HCT116 (cell line): ENCODE measurements around the gene AIF1L. TPM values are rescaled to one million over a fixed set of nuclear protein-coding genes. Genes with fewer than 3 reads are reported as not detected.
A peak's percentile ranks its signal among the peaks of the same experiment; 100 is the strongest.

ENCODE experiments used
- ATAC-seq: fragments of 200-7000 bp; cut with Tn5 transposase; 2 replicates; pipeline ENCODE4 v1.9.1; 2020; ENCODE audit warnings: mild to moderate bottlenecking, moderate library complexity
- BruUV-seq: library from RNA; stranded (reverse); fragments of 400-500 nt; replicated peaks from 2 replicates; lab custom pipeline; 2021; lab: Mats Ljungman, UMichigan
- CTCF ChIA-PET: fragments of 300-600 bp; sonication (Branson Sonifier 250); formaldehyde crosslinking; loops from one replicate; lab custom pipeline; 2021; ENCODE audit warnings: antibody characterized with exemption; lab: Charles Lee
- POLR2A ChIA-PET: fragments of 300-600, 350-600 bp; sonication (Branson Sonifier 250); formaldehyde crosslinking; loops from one replicate; lab custom pipeline; 2021; ENCODE audit warnings: antibody characterized with exemption; lab: Charles Lee
- RAD21 ChIA-PET, 2 experiments: fragments of 300-600 bp; sonication (Branson Sonifier 250); formaldehyde crosslinking; loops; one replicate each; lab custom pipeline; 2023; ENCODE audit warnings: low total read pairs in 2 of 2; ENCODE audit not compliant: uncharacterized antibody in 2 of 2, unreplicated experiment in 2 of 2, low non-redundant PET in 1 of 2; lab: Charles Lee
- DNase-seq: peaks from one replicate; pipeline ENCODE4 v3.0.0-alpha.2; 2010; ENCODE audit warnings: low read depth, low spot score
- H2AFZ ChIP-seq: fragments of 200-600 bp; shearing (Covaris generic), sonication (generic); 2 replicates; pipeline ENCODE4 v1.6.1; 2017; ENCODE audit warnings: low read depth, mixed run types, mixed read lengths, antibody characterized with exemption, low read length; ENCODE audit not compliant: poor library complexity, severe bottlenecking
- H3K27ac ChIP-seq: 2 replicates; pipeline ENCODE4 v1.5.1; 2012; ENCODE audit warnings: low read depth, low read length
- H3K27me3 ChIP-seq: fragments of 200-600 bp; sonication (generic); 2 replicates; pipeline ENCODE4 v1.6.1; 2016; ENCODE audit warnings: mixed run types, low read length, mixed read lengths; ENCODE audit not compliant: insufficient read depth
- H3K36me3 ChIP-seq, 2 experiments: fragments of 200-500 bp in 1 of 2; fragments of 200-600 bp in 1 of 2; sonication (Bioruptor generic) in 1 of 2; sonication (generic) in 1 of 2; 2 replicates each; pipeline versions ENCODE4 v1.5.1 to v1.6.1; 2014 to 2016; ENCODE audit warnings: low read length in 2 of 2, inconsistent platforms in 1 of 2, mixed read lengths in 1 of 2, mixed run types in 1 of 2; ENCODE audit not compliant: insufficient read depth in 2 of 2, control insufficient read depth in 1 of 2
- H3K4me1 ChIP-seq, 2 experiments: fragments of 200-600 bp in 1 of 2; sonication (generic) in 1 of 2; 2 replicates each; pipeline versions ENCODE4 v1.5.1 to v1.6.1; 2012 to 2017; ENCODE audit warnings: low read length in 2 of 2, inconsistent platforms in 1 of 2, mild to moderate bottlenecking in 1 of 2, mixed read lengths in 1 of 2, mixed run types in 1 of 2, moderate library complexity in 1 of 2; ENCODE audit not compliant: insufficient read depth in 2 of 2, control insufficient read depth in 1 of 2
- H3K4me2 ChIP-seq: fragments of 200-600 bp; sonication (generic); 2 replicates; pipeline ENCODE4 v1.6.1; 2017; ENCODE audit warnings: mixed run types, low read length, mixed read lengths
- H3K4me3 ChIP-seq, 2 experiments: fragments of 200-600 bp in 1 of 2; sonication (generic) in 1 of 2; replicated peaks in 1 of 2; 2 replicates each; pipeline ENCODE4 v1.5.1; 2011 to 2016; ENCODE audit warnings: low read length in 2 of 2, control low read depth in 1 of 2, low read depth in 1 of 2, mild to moderate bottlenecking in 1 of 2, mixed read lengths in 1 of 2, mixed run types in 1 of 2
- H3K79me2 ChIP-seq: fragments of 200-600 bp; sonication (generic); 2 replicates; pipeline ENCODE4 v1.6.1; 2017; ENCODE audit warnings: mild to moderate bottlenecking, mixed run types, low read length, moderate library complexity, mixed read lengths; ENCODE audit not compliant: insufficient read depth
- H3K9ac ChIP-seq: fragments of 200-600 bp; sonication (generic); 2 replicates; pipeline ENCODE4 v1.6.1; 2016; ENCODE audit warnings: low read length, mixed read lengths
- H3K9me2 ChIP-seq: fragments of 200-600 bp; sonication (generic), shearing (Covaris generic); 2 replicates; pipeline ENCODE4 v1.6.1; 2017; ENCODE audit warnings: mixed run types, mild to moderate bottlenecking, moderate library complexity; ENCODE audit not compliant: insufficient read depth
- H3K9me3 ChIP-seq, 2 experiments: fragments of 200-500 bp in 1 of 2; fragments of 200-600 bp in 1 of 2; sonication (Bioruptor generic) in 1 of 2; sonication (generic) in 1 of 2; 2 replicates each; pipeline ENCODE4 v1.6.1; 2014 to 2017; ENCODE audit warnings: low read length in 2 of 2, mixed read lengths in 2 of 2, inconsistent platforms in 1 of 2, low read depth in 1 of 2, mild to moderate bottlenecking in 1 of 2, mixed run types in 1 of 2, moderate library complexity in 1 of 2; ENCODE audit not compliant: control insufficient read depth in 1 of 2, insufficient read depth in 1 of 2
- H4K20me1 ChIP-seq: fragments of 200-600 bp; sonication (generic), shearing (Covaris generic); 2 replicates; pipeline ENCODE4 v1.6.1; 2017; ENCODE audit warnings: mixed run types, mild to moderate bottlenecking, moderate library complexity; ENCODE audit not compliant: insufficient read depth
- EGR1 ChIP-seq: IDR thresholded peaks from 2 replicates; pipeline ENCODE4 v1.6.1; 2012; ENCODE audit warnings: low read depth
- EZH2 ChIP-seq: fragments of 200-600 bp; sonication (generic); IDR thresholded peaks from 2 replicates; pipeline ENCODE4 v1.6.1; 2017; ENCODE audit warnings: antibody characterized with exemption, mixed run types
- FOSL1 ChIP-seq: IDR thresholded peaks from 2 replicates; pipeline ENCODE4 v1.6.1; 2012; ENCODE audit warnings: low read depth
- POLR2A ChIP-seq: IDR thresholded peaks from 2 replicates; pipeline ENCODE4 v1.7.0; 2011; ENCODE audit warnings: borderline replicate concordance; ENCODE audit not compliant: insufficient read depth, insufficient read length; ENCODE audit errors: extremely low read depth
- POLR2AphosphoS5 ChIP-seq: IDR thresholded peaks from 2 replicates; pipeline ENCODE4 v1.6.1; 2011; ENCODE audit warnings: mild to moderate bottlenecking, low read depth, low read length, moderate library complexity
- RAD21 ChIP-seq: IDR thresholded peaks from 2 replicates; pipeline ENCODE4 v1.6.1; 2012; ENCODE audit warnings: low read depth, mild to moderate bottlenecking
- SP1 ChIP-seq: IDR thresholded peaks from 2 replicates; pipeline ENCODE4 v1.6.1; 2012; ENCODE audit warnings: low read depth
- YY1 ChIP-seq: IDR thresholded peaks from 2 replicates; pipeline ENCODE4 v1.6.1; 2011; ENCODE audit warnings: low read length, low read depth, moderate library complexity, mild to moderate bottlenecking; ENCODE audit not compliant: insufficient replicate concordance; ENCODE audit errors: extremely low read depth
- ZFX ChIP-seq: fragments of 450-650 bp; IDR thresholded peaks from 2 replicates; pipeline ENCODE4 v1.6.1; 2017
- intact Hi-C: fragments of 100-400 bp; cut with micrococcal nuclease; formaldehyde crosslinking; loops from 2 replicates; pipeline ENCODE4 v1.10.0; 2022
- total RNA-seq: library from RNA; stranded (reverse); gene quantifications from one replicate; pipeline ENCODE4 v1.2.1, GENCODE V29; 2021; ENCODE audit not compliant: unreplicated experiment
- TF ChIP-seq, protein P1 (sequence below): IDR thresholded peaks from 2 replicates; pipeline ENCODE4 v1.6.1; 2012
- TF ChIP-seq, protein P2 (sequence below): IDR thresholded peaks from 2 replicates; pipeline ENCODE4 v1.6.1; 2011; ENCODE audit warnings: mild to moderate bottlenecking, low read length, moderate library complexity; ENCODE audit not compliant: insufficient replicate concordance; ENCODE audit errors: extremely low read depth

AIF1L gene
- total RNA-seq, 1 experiment from 2014 or later = 34.0 TPM

DNA sequence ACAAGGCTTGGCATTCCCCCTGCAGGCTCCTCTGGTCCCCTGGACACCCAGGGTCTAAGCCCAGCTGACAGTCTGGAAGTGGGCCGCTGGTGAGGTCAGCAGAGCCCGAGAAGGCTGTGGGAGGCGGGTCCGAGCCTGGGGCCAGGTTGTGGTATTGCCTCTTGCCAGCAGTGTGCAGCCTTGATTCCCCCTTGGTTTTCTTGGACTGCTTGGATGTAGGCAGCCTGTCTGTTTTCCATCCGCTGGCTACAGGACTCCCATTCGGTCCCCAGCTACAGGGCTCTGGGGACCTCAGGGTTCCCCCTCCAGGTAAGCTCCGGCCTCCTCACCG, 1.6 kb downstream of the AIF1L start:
- Histone ChIP-seq H2AFZ (no peak overlapping the region), H3K4me1 (peaks cover 14 to 31% of the 10 kb centered on the region in 2 experiments), H3K4me2 (peak overlapping the region; percentile 92), H3K9me3 (no peaks in the 10 kb centered on the region), H3K36me3 (no peaks in the 10 kb centered on the region), H3K4me3 (no peak overlapping the region), H3K9ac (no peak overlapping the region; the same call in 1 of the 2 replicates), H3K27me3 (no peaks in the 10 kb centered on the region), H3K79me2 (no peaks in the 10 kb centered on the region; the same call in 1 of the 2 replicates), H3K9me2 (no peaks in the 10 kb centered on the region), H3K27ac (no peak overlapping the region), H4K20me1 (no peaks in the 10 kb centered on the region)
- intact Hi-C loops = no loop called here
- ChIA-PET POLR2A (no interaction called here), CTCF (no interaction called here), RAD21 (no interaction called here)
- ATAC-seq (no peak), DNase-seq (no peak)
- TF ChIP-seq, protein P1, sequence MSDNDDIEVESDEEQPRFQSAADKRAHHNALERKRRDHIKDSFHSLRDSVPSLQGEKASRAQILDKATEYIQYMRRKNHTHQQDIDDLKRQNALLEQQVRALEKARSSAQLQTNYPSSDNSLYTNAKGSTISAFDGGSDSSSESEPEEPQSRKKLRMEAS = no peak
- TF ChIP-seq SP1 (no peak), YY1 (no peak), ZFX (no peak), EZH2 (no peak), EGR1 (no peak), POLR2AphosphoS5 (no peak), RAD21 (no peak), FOSL1 (no peak), POLR2A (no peak)
- TF ChIP-seq, protein P2, sequence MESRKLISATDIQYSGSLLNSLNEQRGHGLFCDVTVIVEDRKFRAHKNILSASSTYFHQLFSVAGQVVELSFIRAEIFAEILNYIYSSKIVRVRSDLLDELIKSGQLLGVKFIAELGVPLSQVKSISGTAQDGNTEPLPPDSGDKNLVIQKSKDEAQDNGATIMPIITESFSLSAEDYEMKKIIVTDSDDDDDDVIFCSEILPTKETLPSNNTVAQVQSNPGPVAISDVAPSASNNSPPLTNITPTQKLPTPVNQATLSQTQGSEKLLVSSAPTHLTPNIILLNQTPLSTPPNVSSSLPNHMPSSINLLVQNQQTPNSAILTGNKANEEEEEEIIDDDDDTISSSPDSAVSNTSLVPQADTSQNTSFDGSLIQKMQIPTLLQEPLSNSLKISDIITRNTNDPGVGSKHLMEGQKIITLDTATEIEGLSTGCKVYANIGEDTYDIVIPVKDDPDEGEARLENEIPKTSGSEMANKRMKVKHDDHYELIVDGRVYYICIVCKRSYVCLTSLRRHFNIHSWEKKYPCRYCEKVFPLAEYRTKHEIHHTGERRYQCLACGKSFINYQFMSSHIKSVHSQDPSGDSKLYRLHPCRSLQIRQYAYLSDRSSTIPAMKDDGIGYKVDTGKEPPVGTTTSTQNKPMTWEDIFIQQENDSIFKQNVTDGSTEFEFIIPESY = no peak
- BruUV-seq = no TSS peak
